ENCODE data around the gene CAMTA1. TPM values are rescaled to one million over a fixed set of nuclear protein-coding genes. Genes with fewer than 3 reads are reported as not detected.

Gene CAMTA1
- total RNA-seq, 1 experiment from 2014 or later = 50.3 TPM

DNA sequence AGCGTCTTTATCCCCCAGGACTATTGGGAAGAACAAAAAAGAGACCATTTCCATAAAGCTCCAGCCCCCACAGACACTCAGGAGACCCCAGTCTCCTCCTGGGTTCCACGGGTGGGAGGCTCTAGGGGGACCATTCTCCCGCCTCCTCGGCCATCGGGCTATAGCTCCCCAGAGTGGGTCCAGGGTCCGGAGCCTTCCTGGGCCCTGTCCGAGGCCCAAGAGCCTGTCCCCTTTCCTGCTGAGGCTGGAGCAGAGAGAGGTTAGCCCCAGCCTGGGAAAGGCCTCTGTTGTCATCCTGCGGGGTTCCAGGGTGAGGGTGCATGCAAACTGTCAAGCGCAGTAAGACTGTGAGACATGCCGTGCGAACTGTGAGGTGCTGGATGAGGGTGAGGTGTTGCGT lies 166.3 kb downstream of the CAMTA1 start:
- peaks cover 14% of the 10 kb centered on the region for H3K27me3 Mint-ChIP-seq (ENCODE audit: unreplicated experiment)
- intact Hi-C loops (cut with micrococcal nuclease; ENCODE audit: unreplicated experiment) = no loop called here
- H3K36me3 Mint-ChIP-seq (ENCODE audit: insufficient read depth, unreplicated experiment) = no peaks in the 10 kb centered on the region
- no peak overlapping the region for H3K27ac Mint-ChIP-seq (ENCODE audit: unreplicated experiment)
- no peaks in the 10 kb centered on the region for H3K9me3 Mint-ChIP-seq (ENCODE audit: low read depth, unreplicated experiment)
- CTCF ChIA-PET = no interaction called here
- TF ChIP-seq, protein P1, sequence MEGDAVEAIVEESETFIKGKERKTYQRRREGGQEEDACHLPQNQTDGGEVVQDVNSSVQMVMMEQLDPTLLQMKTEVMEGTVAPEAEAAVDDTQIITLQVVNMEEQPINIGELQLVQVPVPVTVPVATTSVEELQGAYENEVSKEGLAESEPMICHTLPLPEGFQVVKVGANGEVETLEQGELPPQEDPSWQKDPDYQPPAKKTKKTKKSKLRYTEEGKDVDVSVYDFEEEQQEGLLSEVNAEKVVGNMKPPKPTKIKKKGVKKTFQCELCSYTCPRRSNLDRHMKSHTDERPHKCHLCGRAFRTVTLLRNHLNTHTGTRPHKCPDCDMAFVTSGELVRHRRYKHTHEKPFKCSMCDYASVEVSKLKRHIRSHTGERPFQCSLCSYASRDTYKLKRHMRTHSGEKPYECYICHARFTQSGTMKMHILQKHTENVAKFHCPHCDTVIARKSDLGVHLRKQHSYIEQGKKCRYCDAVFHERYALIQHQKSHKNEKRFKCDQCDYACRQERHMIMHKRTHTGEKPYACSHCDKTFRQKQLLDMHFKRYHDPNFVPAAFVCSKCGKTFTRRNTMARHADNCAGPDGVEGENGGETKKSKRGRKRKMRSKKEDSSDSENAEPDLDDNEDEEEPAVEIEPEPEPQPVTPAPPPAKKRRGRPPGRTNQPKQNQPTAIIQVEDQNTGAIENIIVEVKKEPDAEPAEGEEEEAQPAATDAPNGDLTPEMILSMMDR (IDR thresholded peaks at IDR 0.05; ENCODE audit: unreplicated experiment) = no peak
- no TSS peak for BruUV-seq (replicated peaks)
- no peaks in the 10 kb centered on the region for H3K4me1 Mint-ChIP-seq (ENCODE audit: low read depth, unreplicated experiment)
- no peak overlapping the region for H3K4me3 Mint-ChIP-seq (ENCODE audit: low read depth, unreplicated experiment)
- no peak for DNase-seq

DNA sequence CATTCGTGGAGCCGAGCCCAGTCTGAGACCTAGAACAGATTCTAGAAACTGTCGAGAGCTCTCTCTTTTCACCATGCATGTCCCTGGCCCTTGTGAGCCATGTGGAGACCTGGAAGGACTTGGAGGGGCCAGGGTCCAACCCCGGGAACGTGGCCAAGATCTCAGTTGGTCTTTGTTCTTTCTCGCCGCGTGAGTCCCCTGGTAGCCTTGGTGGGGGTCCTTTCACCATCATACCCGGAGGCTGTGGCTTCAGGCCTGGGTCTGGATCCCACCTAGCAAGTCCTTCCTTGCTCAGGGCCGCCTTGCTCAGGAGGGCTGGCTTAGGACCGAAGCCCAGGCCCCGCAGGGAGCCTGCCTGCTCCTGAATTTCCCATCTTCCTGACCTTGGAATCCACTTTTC lies 168.0 kb downstream of the CAMTA1 start:
- TF ChIP-seq, protein P1 (IDR thresholded peaks at IDR 0.05; ENCODE audit: unreplicated experiment) = no peak
- no peak for DNase-seq
- BruUV-seq (replicated peaks) = no TSS peak
- intact Hi-C loops (cut with micrococcal nuclease; ENCODE audit: unreplicated experiment) = no loop called here
- H3K27me3 Mint-ChIP-seq (ENCODE audit: unreplicated experiment) = peaks cover 14% of the 10 kb centered on the region
- CTCF ChIA-PET = interaction anchor here (0.6 kb wide), 1 partner anchor 350 kb away, joined by 3 read pairs; no protein-coding TSS in a partner anchor
- H3K4me3 Mint-ChIP-seq (ENCODE audit: low read depth, unreplicated experiment) = no peak overlapping the region
- no peaks in the 10 kb centered on the region for H3K36me3 Mint-ChIP-seq (ENCODE audit: insufficient read depth, unreplicated experiment)
- H3K4me1 Mint-ChIP-seq (ENCODE audit: low read depth, unreplicated experiment) = no peaks in the 10 kb centered on the region
- no peaks in the 10 kb centered on the region for H3K9me3 Mint-ChIP-seq (ENCODE audit: low read depth, unreplicated experiment)
- H3K27ac Mint-ChIP-seq (ENCODE audit: unreplicated experiment) = no peak overlapping the region

DNA sequence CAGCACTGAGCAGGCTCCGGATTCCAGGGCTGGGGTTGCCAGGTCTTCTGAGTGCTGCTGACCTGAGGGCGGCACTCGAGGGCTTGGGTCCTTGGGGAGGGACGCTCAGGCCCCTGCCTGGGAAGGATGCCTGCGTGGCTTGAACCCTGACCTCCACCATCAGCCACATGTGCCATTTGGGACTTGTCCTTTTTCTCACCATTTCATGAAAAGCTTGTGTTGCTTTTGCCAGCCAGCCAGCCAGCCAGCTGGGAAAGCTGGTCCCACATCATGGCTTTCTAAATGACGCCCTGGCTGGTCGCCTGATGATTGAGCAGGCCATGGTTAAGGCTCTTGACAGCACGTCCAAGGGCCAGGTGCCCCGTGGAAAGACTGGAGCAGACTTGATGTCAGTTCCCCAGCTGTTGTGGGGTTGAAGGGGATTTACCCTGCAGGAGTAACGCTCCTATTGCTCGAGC lies 168.7 kb downstream of the CAMTA1 start:
- TF ChIP-seq, protein P1 (IDR thresholded peaks at IDR 0.05; ENCODE audit: unreplicated experiment) = no peak
- H3K4me1 Mint-ChIP-seq (ENCODE audit: low read depth, unreplicated experiment) = no peaks in the 10 kb centered on the region
- no peak overlapping the region for H3K27ac Mint-ChIP-seq (ENCODE audit: unreplicated experiment)
- H3K4me3 Mint-ChIP-seq (ENCODE audit: low read depth, unreplicated experiment) = no peak overlapping the region
- CTCF ChIA-PET = no interaction called here
- H3K27me3 Mint-ChIP-seq (ENCODE audit: unreplicated experiment) = peaks cover 14% of the 10 kb centered on the region
- H3K36me3 Mint-ChIP-seq (ENCODE audit: insufficient read depth, unreplicated experiment) = no peaks in the 10 kb centered on the region
- intact Hi-C loops (cut with micrococcal nuclease; ENCODE audit: unreplicated experiment) = no loop called here
- DNase-seq = no peak
- no peaks in the 10 kb centered on the region for H3K9me3 Mint-ChIP-seq (ENCODE audit: low read depth, unreplicated experiment)
- no TSS peak for BruUV-seq (replicated peaks)

DNA sequence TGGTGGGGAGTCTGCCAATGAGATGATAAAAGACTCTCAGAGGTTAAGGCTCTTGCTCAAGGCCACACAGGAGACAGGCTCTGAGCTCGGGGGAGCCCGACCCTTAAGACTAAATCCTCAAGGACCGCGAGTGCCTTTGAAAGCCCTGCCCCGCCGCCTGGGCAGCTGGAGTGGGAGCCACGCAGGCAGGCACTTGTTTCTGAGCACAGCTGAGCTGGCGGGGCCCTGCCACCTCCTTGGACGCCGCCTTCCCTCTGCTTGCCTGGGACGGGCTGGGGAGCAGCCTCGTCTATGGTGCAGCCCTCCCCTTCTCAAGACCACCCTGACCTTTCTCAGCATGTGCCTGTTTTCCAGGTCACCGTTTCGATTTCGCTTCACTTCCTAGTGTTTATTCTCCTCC lies 169.3 kb downstream of the CAMTA1 start:
- intact Hi-C loops (cut with micrococcal nuclease; ENCODE audit: unreplicated experiment) = no loop called here
- no TSS peak for BruUV-seq (replicated peaks)
- CTCF ChIA-PET = no interaction called here
- DNase-seq = no peak
- TF ChIP-seq, protein P1 (IDR thresholded peaks at IDR 0.05; ENCODE audit: unreplicated experiment) = no peak
- no peak overlapping the region for H3K4me3 Mint-ChIP-seq (ENCODE audit: low read depth, unreplicated experiment)
- H3K27ac Mint-ChIP-seq (ENCODE audit: unreplicated experiment) = no peak overlapping the region
- H3K4me1 Mint-ChIP-seq (ENCODE audit: low read depth, unreplicated experiment) = no peaks in the 10 kb centered on the region
- peaks cover 14% of the 10 kb centered on the region for H3K27me3 Mint-ChIP-seq (ENCODE audit: unreplicated experiment)
- no peaks in the 10 kb centered on the region for H3K9me3 Mint-ChIP-seq (ENCODE audit: low read depth, unreplicated experiment)
- H3K36me3 Mint-ChIP-seq (ENCODE audit: insufficient read depth, unreplicated experiment) = peaks cover 4% of the 10 kb centered on the region
